Measurements from ENCODE around the gene FAM114A2. TPM values are rescaled to one million over a fixed set of nuclear protein-coding genes. Genes with fewer than 3 reads are reported as not detected.

FAM114A2 gene
- total RNA-seq, 1 experiment from 2014 or later, result 20.9 TPM

DNA sequence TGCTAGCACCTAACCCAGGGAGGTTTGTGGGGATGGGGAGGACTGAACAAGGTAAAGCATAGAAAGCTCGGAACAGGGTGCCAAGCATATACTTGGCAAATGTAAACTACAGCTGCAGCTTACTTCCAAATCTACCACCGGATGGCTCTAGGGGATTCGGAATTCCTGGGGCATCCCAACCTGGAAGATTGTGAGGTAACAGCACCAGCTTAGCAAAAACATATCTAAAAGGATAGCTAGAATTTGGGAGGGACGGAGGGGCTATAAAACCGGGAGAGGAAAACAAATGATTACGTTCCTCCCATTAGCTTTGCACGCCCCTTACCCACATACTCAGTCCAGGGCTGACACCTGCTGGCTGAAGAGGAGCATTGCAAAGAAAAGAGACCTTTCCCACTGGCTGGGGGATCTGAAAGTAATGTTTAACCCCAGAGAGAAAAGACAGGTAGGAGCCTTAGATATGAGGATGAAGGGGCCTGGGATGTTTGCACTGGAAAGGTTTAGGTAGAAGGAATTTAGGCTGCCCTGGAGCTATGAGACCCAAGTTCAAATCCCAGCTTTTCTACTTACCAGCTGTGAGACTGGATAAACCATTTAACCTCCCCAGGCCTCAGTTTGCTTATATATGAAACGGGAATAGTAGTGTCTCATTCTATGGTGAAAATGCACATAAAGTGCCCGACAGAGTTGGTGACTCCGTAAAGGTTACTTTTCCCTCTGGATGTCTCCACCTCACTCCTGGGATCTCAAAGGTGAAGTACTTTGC, 73.6 kb downstream of the FAM114A2 start:
- DNase-seq (ENCODE audit: low read depth), result peak; percentile 57
- in situ Hi-C loops (cut with HindIII; ENCODE audit: low pct_unique_long_range_greater_than_20kb, low sequenced_read_pairs), result no loop called here

DNA sequence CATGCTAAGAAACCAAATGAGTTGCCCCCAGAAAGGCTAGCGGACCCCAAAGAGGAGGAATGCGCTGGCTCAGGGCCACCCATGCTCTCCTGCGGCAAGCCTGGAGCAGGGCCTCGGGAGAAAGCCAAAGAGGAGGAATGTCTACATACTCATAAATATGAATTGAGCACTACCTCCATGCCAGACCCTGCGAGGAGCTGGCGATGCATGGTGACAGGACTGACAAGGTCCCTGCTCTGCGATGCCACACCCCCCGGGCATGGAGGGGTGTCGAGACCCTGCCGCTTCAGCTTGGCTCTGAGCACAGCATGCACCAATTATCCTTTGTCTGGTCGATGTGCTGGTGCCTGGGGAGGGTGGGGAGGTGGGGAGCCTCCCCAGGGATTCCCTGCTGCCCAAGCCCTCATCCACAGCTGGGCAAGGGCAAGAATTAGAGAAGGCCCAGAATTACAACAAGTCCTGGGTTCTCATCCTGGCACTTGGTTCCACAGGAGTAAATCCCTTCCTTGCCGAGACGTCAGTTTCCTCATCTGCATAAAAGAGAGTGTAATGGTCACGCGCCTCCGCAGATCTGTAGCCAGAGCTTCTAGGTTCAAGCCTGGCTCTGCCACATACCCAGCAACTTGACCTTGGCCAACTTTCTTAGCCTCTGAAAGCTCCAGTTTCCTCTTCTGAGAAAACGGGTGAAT, 74.4 kb downstream of the FAM114A2 start:
- DNase-seq (ENCODE audit: low read depth), result no peak
- in situ Hi-C loops (cut with HindIII; ENCODE audit: low pct_unique_long_range_greater_than_20kb, low sequenced_read_pairs), result no loop called here

DNA sequence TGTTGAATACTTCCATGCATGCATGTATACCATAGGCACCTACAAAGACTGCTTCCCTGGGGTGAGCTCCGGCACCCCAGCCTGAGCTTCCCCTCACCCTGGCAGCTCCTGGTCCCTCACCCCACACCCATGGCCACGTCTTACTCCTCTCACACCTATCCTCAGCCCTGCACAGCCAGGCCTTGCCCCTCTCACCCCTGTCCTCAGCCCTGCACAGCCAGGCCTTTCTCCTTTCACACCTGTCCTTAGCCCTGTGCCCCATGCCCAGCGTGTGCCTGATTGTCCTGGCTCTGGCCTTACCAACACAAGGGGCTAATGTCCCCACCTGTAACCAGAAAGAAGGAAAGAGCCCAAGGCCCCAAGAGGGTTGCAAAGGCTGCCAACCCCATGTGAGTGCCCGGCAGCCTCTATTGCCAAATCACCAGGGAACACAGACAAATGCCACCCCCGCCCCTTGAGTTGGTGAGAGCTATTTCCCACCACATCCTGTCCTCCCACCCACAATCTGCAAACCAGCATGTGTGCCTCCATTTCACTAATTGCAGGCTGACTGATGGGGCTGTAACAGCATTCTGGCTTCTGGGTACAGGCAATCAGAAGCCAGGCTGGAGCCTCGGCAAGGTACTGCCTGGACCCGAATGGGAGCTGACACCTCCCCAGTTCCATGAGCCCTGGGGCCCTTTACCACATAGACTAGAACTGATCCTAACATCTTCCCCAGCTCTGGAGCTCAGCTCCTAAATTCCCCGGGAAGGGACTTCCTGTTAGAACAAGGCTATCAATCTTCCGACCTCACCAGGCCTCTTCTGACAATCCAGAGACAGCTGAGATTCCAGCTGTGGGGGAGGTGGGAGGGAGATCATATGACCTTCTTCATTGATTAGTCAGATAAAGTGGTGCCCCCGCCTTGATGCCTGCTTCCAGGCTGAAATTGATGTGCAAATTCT, 78.2 kb downstream of the FAM114A2 start:
- DNase-seq (ENCODE audit: low read depth), result no peak
- in situ Hi-C loops (cut with HindIII; ENCODE audit: low pct_unique_long_range_greater_than_20kb, low sequenced_read_pairs), result no loop called here

DNA sequence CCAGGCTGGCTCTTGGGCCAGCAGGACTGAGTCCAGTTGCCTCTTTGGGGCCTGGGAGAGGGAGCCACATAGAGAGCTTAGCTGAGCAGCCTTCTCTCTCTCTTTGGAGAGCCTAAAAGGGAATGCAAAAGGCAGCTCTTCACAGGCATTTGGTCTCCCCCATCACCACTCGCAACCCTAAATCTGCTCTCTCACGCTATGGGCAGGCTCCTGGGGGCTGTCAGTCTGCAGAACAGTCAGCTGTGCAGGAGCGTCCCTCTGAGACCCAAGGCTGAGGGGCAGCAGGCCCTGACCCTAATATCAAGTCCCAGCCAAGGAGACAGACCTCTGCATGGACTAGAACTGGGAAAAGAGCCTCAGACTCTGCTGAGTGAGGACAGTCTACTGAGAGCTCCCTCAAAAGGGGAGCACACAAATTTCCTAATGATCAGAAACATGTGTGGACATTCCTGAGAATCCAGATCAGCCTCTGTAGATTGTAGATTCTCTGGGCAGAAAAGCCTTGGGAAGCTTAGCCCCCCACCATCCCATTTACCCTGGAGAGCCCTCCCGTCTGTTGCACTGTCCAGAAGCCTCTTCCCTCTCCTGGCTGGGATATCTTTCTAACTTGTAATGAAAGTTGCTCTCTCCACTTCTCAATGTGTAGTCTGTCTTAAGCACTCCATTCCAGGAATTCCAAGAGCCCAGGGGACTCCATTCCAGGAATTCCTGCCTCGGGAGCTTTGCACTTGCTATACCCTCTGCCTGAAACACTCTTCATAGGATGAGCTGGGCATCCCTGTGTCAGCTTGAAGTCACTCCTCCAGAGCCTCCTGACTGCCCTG, 79.4 kb downstream of the FAM114A2 start:
- in situ Hi-C loops (cut with HindIII; ENCODE audit: low pct_unique_long_range_greater_than_20kb, low sequenced_read_pairs), result no loop called here
- DNase-seq (ENCODE audit: low read depth), result peak; percentile 44

DNA sequence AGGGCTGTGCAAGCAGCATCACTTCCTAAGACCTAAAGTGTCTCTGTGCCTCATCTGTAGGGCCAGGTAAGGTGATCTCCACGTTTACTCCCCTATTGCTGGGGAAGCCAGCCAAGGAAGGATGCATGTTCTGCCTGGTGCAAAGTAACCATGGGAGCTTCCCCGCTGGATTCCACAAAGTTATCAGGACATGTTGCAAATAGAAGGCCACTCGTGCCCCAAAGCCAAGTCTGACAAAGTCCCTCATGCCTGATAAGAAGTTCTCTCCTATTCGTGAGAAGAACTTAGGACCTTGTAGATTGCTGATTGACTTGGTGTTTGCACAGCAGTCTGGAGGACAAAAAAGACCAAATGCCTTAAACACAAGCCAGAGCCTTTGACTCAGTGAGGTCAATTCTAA, 81.5 kb downstream of the FAM114A2 start:
- DNase-seq (ENCODE audit: low read depth), result no peak
- in situ Hi-C loops (cut with HindIII; ENCODE audit: low pct_unique_long_range_greater_than_20kb, low sequenced_read_pairs), result no loop called here

DNA sequence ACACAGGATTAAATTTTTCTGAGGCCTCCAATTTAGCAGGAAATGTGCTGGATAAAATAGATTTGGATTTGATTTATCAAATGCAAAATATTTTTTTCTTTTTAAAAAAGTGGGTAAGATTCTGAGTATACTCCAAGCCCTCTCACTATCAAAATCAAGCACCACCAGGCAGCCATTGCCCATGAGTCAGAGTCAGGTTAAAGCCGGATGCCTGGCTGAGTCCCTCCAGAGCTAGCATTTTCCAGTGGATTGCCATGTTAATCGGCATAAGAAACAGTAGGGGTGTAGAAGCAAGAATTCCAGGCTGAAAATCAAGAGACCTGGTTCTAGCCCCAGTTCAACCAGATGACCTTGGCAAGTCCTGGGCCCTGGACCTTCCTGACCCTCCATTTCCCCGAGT, 85.3 kb downstream of the FAM114A2 start:
- DNase-seq (ENCODE audit: low read depth), result no peak

DNA sequence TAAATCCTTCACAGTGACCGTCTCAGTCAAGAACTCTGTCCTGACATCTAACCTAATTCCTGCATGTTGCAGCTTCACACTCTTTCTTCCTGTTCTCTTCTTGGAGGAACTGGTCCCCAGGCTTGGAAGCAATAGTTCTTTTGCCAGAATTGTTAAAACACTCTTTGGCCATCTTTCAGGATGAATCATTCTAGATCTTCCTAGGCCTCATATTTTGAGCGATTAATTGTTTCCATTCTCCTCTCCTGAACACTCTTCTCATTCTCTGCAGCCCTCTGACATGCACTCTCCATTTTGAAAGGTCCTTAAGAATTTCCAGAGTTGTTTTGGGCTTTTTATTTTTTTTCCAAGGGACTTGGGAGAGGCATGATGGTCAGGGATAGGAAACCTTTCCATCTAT, 85.8 kb downstream of the FAM114A2 start:
- no peak for DNase-seq (ENCODE audit: low read depth)
- in situ Hi-C loops (cut with HindIII; ENCODE audit: low pct_unique_long_range_greater_than_20kb, low sequenced_read_pairs), result no loop called here

More for the DNA sequence above, 85.3 kb downstream of the FAM114A2 start:
- in situ Hi-C loops (cut with HindIII; ENCODE audit: low pct_unique_long_range_greater_than_20kb, low sequenced_read_pairs), result no loop called here

DNA sequence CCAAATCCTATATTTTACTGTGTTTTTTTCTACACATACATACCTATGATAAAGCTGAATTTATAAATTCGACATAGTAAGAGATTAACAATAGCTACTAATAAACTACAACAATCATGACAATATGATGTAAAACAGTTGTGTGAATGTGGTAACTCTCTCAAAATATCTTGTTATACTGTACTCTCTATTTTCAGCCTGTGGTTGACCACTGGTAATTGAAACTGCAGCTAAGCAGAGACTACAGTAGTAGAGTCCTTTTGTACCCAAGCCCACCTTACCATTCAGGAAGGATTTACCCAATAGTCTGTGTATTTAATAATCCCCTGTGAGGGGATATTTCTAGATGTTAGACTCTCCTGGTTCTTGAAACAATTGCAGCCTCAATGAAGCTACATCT, 86.7 kb downstream of the FAM114A2 start:
- in situ Hi-C loops (cut with HindIII; ENCODE audit: low pct_unique_long_range_greater_than_20kb, low sequenced_read_pairs), result no loop called here
- DNase-seq (ENCODE audit: low read depth), result no peak

DNA sequence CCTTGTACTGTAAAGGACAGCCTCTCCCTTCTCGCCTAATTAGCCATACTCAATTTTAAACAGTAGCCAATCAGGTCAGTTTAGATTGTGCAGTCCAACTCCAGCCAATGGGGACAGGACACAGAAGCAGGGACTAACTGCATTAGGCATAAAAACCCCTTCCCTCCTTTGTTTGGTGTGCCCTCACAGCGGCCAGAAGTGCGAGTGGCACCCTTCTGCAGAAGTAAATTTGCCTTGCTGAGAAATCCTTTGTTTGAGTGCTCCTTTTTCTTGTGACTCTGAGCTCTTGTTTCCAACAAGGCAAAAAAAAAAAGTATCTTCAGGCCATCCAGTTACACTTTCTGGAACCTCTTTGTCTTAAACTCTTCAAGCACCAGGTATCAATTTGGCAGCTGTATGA, 97.4 kb downstream of the FAM114A2 start:
- in situ Hi-C loops (cut with HindIII; ENCODE audit: low pct_unique_long_range_greater_than_20kb, low sequenced_read_pairs), result no loop called here
- peak; percentile 10 for DNase-seq (ENCODE audit: low read depth)

Other genes starting within 250 kb of the FAM114A2 start
- gene MFAP3, start 57 bp upstream of the FAM114A2 start, total RNA-seq (2014; rRNA removed; shearing (Covaris generic); ENCODE audit: low replicate concordance), result 18.2 and 27.0 TPM in 2 replicates
- 16.8 and 19.8 TPM in 2 replicates for gene GALNT10, start 151.8 kb upstream of the FAM114A2 start, total RNA-seq (2014; rRNA removed; shearing (Covaris generic); ENCODE audit: low replicate concordance)

All from Caki2 (cell line).